GM20431 (cell line): ENCODE data around the gene KREMEN1.

Experiments
- in situ Hi-C: fragments of 300-500 bp; cut with MseI, MboI; formaldehyde crosslinking; loops from one replicate; pipeline ENCODE4 v1.15.0; 2020; ENCODE audit warnings: low sequenced_read_pairs; ENCODE audit not compliant: unreplicated experiment

The KREMEN1 gene

DNA sequence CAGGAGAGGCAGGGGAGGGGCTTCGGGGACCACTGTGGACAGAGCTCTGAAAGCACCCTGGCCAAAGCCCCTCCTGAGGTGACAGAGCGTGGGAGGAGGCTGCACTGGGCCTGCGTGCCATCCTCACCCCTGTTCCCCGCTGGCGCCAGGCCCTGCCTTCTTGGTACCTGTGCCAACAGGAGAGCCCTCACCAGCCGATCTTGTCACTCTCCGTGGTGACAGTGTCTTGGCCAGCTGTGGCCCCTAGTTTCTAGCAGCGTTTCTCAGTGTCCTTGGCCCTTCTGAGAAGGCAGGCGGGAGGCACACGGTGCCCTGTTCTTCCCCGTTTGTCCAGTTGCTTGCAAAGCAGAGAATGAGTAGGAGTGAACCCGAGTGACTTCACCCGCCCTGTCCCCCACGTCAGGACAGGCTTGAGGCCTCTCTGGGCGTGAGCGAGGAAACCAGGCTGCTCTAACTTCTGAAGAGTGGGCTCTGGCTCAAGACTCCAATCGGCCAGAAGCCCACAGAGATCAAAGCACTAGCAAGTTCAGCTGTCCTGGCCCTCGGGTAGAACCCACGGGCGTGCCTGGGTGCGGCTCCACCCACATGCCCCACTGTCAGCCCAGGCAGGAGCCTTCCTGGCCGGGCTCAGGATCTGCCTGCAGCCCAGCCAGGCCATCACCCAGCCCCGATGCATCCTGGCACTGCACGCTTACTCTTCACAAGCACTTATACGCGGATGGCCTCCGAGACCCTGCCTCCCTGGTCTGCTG lies 72.7 kb downstream of the KREMEN1 start:
- in situ Hi-C loops: no loop called here

DNA sequence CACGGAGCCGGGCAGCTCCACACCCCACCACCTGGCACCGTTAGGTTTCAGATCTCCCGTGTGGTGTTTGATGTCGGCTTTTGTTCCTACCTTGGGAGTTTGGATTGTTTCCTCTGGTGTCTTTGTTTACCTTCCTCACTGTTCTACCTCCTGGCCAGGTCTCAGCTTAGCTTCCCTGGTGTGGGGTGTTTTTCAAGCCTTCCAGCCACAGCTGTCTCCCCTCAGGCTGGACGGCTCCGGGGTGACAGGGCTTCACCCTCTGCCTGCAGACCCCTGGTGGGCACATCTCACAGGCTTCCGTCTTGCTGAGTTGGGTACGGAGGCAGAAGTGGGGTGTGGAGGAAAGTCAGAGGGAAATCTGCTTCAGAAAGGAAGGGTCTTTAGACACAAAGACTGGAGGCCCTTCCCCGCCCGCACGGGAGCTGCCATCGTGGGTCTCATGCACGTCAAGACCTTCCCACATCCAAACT lies 73.3 kb downstream of the KREMEN1 start:
- in situ Hi-C loops: no loop called here

DNA sequence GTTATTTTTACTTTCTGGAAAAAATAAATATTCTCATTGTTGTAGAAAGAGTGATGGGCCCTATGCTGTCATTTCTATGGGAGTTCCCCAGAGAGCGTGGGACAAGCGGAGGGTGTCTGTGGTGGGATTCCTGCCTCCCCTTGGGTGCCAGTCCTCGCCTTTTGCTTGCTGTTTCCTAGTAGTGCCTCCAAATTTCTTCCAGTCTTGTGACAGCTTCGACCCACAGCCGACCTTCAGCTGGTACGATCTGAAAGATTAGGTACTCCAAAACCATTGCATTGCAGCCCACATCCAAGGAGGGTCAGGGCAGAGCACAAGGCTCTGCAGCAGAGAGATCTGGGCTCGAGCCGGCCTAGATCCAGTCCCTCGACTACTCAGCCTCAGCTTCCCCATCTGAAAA lies 73.9 kb downstream of the KREMEN1 start:
- in situ Hi-C loops: no loop called here

DNA sequence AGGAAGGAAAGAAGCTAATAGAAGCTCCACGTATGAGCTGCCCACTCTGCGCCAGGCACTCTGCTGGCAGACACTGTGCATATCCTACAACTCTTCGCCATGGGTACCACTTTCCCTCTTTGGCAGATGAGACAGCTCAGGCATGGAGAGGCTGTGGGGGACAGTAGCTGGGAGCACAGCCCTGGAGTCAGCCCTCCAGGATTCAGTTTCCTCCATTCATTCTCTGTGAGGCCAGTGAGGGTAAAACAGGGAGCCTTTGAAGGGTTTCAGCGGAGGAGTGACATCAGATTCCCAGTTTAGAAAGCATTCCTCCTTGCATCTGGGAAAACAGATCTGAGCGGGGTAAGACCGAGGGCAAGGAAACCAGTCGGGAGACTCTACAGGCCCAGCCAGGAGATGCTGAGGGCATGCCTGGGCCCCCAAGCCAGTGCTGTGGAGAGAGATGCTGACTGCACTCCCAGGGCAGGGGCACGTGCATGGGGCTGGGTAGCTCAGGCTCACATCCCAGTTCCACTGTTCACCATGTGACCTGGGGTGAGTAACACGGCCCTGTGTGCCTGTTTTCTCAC lies 74.6 kb downstream of the KREMEN1 start:
- in situ Hi-C loops: no loop called here

DNA sequence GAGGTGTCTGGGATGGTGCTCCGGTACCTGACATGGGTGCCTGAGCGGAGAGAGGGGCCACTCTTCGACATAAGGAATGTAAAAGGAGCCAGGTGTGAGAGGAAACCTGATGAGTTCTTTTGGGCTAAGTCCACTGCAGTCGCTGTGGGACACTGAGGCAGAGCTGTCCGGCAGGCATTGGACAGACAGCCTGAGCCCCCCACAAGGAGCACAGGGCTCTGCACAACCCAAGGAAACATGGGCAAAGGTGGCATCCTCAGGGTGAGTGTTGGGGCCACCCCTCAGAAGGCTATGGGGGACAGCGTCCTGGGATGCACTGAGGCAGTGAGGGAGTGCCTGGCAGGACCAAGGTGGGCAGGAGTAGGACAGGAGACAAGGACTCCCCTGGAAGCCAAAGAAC lies 75.2 kb downstream of the KREMEN1 start:
- in situ Hi-C loops: no loop called here

DNA sequence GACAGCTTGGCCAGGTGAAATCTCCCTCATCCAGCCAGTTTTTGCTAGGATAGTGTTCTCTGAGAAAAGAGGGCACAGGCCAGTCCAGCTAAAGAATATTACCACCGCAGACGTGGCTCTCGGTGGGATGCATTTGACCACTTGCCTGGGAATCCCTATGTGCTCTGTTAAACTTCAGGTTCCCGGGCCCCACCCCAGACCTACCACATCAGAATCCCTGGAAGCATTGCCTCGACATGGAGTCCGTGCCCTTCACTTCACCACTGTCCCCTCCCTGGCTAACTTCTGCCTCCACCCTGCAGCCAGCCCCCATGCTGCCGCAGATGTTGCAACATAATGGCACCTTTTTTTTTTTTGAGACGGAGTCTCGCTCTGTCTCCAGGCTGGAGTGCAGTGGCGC lies 76.0 kb downstream of the KREMEN1 start:
- in situ Hi-C loops: no loop called here

DNA sequence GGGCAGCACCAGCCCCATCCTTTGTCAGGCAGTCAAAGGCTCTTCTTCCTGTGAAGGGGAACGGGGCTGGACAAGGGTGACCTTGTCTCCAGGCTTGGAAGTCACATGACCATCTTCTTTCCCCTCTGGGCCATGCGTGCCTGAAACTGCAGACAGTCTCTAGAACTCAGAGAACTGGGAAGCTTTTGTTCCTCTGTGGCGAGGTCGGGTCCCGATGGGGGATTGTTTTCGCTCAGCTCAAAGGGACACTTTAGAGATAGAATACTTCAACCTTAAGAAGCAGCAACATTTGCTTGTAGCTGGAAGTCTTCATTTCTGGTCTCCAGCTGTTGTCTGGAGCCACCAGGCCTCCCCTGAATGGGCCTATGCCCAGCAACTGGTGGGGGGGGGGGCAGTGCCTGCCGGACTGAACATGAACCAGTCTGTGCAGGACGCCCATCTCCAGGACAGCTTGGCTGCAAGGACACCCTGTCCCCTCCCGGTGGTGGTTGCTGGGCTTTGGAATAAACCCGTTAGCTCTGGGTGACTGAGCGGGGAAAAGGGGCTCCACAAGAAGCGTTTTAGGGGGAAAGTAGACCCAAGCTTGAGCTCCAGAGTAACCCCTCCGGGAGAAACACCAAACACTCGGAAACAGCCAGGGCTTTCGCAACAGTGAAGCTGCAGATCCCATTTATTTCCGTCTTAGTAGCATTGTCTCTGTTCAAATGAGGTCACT lies 77.2 kb downstream of the KREMEN1 start:
- in situ Hi-C loops: no loop called here

DNA sequence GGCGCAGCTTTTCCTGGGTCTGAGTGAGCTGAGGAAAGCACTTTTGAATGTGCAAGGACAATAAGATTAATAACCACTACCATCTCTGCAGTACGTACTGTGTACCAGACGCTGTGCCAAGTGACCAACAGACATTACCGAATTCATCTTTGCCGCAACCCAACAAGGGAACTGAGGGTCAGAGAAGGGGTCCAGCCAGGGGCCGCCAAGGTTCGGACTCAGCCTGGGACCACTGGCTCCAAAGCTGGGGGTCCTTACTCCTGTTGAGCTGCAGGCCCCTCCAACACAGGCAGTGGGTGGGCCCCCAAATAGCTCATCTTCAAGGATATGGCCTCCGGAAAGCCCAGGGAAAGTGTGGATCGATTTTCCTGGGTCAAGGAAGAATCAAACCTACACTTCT lies 77.9 kb downstream of the KREMEN1 start:
- in situ Hi-C loops: no loop called here

DNA sequence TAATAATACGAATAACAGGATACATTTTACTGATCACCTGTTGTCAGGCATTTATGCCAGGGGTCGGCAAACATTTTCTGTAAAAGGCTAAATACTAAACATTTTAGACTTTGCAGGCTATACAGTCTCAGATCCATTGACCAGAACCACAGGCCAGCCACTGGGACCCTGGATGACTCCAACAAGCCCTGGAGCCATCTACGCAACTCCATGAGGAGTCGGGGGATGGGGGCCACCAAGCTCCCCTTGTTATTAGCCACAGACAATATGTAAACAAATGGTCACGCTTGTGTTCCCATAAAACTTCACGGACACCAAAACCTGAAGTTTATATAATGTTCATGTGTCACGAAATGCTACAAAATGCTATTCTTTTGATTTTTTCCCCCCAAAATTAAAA lies 78.5 kb downstream of the KREMEN1 start:
- in situ Hi-C loops: no loop called here

DNA sequence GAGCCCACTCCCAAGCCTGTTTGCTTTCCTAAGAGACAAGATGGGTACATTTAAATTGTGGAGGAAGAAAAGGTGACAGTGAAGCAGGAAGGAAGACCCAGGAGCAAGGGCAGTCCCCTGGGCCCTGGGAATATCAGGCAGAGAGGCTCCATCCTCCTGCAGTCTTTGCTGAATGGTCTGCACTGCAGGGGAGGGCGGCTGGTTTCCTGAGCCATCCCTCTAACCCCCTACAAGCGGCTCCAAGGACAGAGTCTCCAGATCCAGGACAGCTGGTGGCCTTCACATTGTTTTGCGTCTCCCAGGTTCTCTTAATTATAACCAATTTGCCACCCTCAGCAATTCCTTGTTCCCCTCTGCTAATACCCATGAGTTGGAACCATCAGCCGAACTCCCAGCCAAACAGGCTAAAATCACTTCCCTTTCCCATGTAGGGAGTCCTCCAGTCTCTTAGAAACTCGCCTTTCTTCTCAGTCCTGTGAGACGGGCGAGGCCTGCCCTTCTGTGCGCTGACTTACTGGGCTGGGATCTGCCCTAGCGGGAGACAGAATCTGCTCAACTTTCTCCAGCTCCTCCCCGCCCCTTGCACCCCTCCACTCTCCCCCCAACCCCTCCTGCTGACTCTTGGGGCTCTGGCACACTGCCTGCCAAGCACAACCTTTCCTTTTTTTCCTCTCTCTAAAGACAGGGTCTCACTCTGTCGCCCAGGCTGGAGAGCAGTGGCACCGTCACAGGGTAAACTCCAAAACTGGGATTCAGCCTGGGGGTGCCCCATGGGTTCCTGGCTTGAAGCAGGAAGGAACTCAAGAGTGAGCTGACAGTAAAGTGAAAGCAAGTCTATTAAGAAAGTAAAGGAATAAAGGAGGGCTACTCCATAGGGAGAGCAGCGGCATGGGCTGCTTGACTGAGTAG lies 79.5 kb downstream of the KREMEN1 start:
- in situ Hi-C loops: no loop called here

DNA sequence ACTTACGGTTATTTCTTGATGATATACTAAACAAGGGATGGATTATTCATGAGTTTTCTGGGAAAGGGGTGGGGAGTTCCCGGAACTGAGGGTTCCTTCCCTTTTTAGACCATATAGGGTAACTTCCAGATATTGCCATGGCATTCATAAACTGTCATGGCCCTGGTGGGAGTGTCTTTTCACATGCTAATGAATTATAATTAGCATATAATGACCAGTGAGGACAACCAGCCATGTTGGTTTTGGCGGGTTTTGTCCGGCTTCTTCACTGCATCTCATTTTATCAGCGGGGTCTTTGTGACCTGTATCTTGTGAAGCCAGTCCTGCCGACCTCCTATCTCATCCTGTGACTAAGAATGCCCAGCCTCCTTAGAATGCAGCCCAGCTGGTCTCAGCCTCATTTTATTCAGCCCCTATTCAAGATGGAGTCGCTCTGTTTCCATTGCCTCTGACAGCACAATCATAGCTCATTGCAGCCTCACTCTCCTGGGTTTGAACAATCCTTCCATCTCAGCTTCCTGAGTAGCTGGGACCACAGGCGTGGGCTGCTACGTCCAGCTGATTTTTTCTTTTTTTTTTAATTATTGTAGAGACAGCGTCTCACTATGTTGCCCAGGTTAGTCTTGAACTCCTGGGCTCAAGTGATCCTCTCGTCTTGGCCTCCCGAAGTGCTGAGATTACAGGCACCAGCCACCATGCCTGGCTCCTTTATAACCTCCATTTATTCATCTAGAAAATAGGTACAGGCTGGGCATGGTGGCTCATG lies 80.3 kb downstream of the KREMEN1 start:
- in situ Hi-C loops: no loop called here

DNA sequence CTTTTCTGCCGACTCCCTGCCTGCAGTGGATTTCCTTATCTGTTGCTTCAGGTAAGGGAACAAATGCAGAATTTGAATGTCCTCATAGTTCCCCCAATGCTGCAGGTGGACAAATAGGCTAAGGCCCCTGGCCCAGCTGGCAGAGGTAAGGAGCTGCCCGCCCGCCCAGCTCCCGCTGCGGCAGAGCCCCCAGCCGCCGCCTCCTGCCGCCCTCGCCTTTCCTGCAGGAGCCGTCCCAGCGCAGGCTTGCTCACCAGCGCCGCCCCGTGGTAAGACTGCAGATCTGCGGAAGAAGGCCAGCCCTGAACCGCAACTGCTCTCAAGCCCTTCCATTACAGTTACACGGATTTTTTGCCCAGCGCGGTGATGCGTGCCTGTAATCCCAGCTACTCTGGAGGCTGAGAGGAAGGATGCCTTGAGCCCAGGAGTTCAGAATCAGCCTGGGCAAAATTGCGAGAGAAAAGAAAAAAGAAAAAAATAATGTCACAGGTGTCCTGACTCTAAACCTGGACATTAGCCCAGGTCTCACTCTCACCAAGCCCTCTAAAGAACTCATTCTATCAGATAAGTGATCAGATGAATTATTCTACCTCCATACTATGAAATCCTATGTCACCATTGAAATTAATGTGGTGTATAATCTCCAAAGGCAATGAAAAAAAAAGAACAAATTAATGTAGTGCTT lies 81.7 kb downstream of the KREMEN1 start:
- in situ Hi-C loops: no loop called here

DNA sequence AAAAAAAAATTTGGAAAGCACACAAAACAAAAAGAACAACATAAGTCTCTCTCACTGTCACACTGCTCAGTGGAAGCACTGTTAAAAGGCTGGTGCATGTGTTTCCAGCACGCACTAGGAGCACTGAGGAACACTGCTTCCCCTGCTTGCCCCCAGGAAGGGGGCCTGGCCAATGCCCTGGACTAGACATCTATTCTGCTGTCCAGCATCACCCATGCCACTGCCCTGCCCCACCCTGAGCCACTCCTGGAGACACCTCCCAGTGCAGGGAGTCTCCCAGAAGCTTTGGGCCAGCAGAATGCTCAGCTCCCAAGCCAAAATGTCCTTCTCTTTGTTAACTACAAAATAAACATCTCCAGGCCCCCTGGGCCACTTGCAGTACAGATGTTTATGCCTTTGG lies 83.1 kb downstream of the KREMEN1 start:
- in situ Hi-C loops: no loop called here

DNA sequence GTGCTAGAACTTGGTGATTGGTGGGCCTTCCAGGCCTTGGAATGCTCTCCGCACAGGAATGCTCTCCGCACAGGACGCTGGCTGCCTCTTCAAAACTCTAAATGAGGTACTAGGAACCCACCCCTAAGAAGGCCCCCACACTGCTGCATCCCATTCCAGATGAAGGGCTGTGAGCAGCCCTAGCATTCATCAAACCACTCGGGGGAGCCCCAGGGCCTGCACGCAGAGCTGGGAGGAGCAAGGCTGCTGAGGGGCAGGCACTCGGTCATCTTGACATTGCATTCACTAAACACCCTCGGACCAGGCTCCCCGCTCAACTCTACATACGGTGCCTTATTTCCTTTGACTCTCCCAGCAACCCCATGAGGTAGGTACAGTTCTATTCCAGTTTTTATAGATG lies 83.7 kb downstream of the KREMEN1 start:
- in situ Hi-C loops: no loop called here

DNA sequence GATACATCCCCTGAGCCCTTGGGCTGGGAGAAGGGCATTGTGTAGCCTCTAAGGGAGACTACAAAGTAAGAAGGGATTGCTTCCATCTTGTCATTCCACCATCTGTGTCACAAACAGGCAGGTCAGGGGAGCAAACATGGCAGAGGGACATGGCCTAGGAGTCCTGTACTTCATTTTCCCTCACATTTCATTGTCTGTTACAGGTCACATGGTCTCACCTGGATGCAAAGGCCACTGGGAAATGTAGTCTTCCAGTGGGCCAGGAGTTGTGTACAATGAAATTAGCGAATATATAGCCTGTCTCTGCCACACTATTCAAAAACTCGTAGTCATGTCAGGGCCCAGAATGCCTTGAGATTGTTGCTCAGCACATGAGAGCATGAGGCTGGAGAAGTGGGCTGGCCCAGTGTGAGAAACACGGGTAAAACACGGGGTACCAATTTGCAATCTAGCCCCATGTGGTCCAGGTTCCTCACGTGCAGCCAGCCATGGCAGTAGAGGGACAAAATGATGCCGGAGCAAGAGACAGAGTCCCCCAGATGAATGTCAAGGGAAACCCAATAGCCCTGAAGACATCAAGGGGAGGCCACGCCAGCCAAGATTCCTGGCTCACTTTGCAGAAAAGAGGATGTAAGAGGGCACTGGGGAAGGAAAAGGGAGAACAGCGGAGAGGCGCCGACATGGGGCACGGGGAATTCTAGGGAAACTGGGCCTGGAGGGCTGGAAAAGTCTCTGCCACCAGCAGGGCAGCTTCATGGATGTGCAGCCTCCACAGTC lies 85.1 kb downstream of the KREMEN1 start:
- in situ Hi-C loops: no loop called here

DNA sequence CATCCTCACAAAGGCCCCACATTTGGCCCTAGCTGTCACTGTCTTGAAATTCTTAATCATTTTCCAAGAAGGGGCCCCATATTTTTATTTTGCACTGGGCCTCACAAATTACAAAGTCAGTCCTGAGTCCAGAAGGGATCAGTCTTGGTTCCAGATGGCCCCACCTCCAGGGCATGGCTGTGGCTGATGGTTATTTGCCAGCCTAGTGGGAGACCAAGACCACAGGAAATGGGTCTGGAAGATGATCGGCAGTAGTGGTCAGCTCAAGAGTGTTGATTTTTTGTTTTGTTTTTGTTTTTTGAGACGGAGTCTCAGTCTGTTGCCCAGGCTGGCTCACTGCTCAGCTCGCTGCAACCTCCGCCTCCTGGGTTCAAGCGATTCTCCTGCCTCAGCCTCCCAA lies 85.7 kb downstream of the KREMEN1 start:
- in situ Hi-C loops: no loop called here

DNA sequence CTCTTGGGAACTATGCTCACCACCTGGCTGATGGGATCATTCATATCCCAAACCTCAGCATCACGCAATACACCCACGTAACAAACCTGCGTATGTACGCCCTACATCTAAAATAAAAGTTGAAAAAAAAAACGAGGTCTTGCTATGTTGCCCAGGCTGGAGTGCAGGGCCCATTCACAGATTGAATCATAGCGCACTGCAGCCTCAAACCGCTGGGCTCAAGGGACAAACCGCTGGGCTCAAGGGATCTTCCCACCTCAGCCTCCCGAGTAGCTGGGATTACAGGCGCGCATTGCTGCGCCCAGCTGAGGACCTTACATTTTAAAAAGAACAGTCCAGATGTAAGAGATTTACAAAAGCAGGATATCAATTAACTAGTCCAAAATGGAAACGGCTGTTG lies 91.0 kb downstream of the KREMEN1 start:
- in situ Hi-C loops: no loop called here

DNA sequence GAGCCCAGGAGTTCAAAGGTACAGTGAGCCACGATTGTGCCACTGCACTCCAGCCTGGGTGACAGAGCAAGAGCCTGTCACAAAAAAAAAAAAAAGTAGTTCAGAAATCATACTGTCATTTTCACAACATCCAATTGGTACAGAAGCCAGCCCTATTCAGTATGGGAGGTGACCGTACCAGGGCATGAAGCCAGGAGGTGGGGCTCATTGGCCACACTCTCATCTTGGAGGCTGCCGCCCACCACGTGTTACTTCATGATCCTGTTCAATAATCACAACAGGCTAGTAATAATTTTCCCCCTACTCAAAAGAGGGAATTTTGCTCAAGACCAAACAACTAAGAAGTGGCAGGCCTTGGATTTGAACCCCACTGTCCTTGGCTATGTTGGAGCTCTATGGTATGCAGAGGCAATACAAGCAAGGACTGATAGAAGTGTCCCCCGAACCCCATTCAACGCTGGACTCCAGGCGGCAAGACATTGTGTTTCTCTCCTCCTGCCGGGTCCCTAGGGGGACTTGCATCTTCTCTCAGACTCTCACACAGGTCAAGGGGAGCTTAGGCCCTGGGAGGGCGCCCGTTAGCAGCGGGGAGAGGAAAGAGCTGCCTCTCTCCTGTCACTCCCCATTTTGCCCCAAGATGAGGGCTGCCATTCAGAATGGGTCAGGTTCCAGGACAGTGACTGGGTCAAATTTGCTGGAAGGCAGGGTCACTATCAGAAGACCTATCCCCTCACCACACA lies 92.7 kb downstream of the KREMEN1 start:
- in situ Hi-C loops: no loop called here
